CD4-positive, alpha-beta T cell treated with Interleukin-15 for 1 hour (primary cell): Measurements from ENCODE around the gene SHROOM3.

Experiments used
- DNase-seq: peaks from one replicate; pipeline ENCODE4 v3.0.0-alpha.2; 2020

Gene SHROOM3

GRCh38 chr4:76545226-76545884 is 110.3 kb downstream of the SHROOM3 start:
- no peak for DNase-seq

- DNase-seq = no peak
Measured at GRCh38 chr4:76546327-76546726, 111.3 kb downstream of the SHROOM3 start.

- no peak for DNase-seq
Measured at GRCh38 chr4:76546759-76547742, 112.0 kb downstream of the SHROOM3 start.

- DNase-seq = no peak
Measured at GRCh38 chr4:76548704-76549103, 113.7 kb downstream of the SHROOM3 start.

GRCh38 chr4:76549765-76550164 is 114.7 kb downstream of the SHROOM3 start:
- DNase-seq = no peak

- no peak for DNase-seq
Measured at GRCh38 chr4:76550966-76551780, 116.1 kb downstream of the SHROOM3 start.

GRCh38 chr4:76554630-76555029 is 119.6 kb downstream of the SHROOM3 start:
- DNase-seq = no peak

GRCh38 chr4:76556452-76556851 is 121.4 kb downstream of the SHROOM3 start:
- no peak for DNase-seq

- no peak for DNase-seq
Measured at GRCh38 chr4:76558396-76559235, 123.6 kb downstream of the SHROOM3 start.

GRCh38 chr4:76559236-76560071 is 124.4 kb downstream of the SHROOM3 start:
- DNase-seq = no peak

GRCh38 chr4:76562161-76562560 is 127.1 kb downstream of the SHROOM3 start:
- DNase-seq = no peak

GRCh38 chr4:76562836-76563453 is 127.9 kb downstream of the SHROOM3 start:
- DNase-seq = no peak

GRCh38 chr4:76563454-76564122 is 128.6 kb downstream of the SHROOM3 start:
- DNase-seq = no peak

GRCh38 chr4:76564123-76564915 is 129.3 kb downstream of the SHROOM3 start:
- no peak for DNase-seq

GRCh38 chr4:76568262-76568661 is 133.2 kb downstream of the SHROOM3 start:
- no peak for DNase-seq

GRCh38 chr4:76569225-76569624 is 134.2 kb downstream of the SHROOM3 start:
- DNase-seq = no peak

- no peak for DNase-seq
Measured at GRCh38 chr4:76569706-76570105, 134.7 kb downstream of the SHROOM3 start.

GRCh38 chr4:76570141-76570973 is 135.3 kb downstream of the SHROOM3 start:
- DNase-seq = no peak
